Activated CD4-positive, CD25-positive, alpha-beta regulatory T cell treated with anti-CD3 and anti-CD28 coated beads, Interleukin-2, amount 50 U/mL, for 72 hours (primary cell): Measurements from ENCODE around the gene PLCG2.

Source experiments
- DNase-seq: peaks from one replicate; pipeline ENCODE4 v3.0.0; 2021

Gene PLCG2

DNA sequence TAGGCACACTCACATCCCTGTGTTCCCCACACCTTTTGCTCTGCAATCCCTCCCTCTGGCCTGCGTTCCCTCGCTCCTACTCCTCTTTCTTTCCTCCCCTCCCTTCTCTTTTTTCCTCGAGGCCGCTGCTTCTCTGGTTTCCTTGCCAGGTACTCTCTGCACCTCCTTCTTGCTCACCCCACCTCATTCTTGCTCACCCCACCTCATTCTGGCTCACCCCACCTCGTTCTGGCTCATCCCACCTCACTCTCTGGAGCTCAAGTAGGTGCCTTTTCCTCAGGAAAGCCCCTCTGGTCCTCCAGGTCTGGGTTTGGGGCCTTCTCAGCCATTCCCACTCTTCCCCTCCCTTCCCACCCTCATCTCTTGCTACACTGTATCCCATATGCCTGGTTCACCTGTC is 103.5 kb downstream of the PLCG2 start:
- DNase-seq: no peak

- no peak for DNase-seq
Measured at GRCh38 chr16:81883235-81883634, 104.1 kb downstream of the PLCG2 start.

DNA sequence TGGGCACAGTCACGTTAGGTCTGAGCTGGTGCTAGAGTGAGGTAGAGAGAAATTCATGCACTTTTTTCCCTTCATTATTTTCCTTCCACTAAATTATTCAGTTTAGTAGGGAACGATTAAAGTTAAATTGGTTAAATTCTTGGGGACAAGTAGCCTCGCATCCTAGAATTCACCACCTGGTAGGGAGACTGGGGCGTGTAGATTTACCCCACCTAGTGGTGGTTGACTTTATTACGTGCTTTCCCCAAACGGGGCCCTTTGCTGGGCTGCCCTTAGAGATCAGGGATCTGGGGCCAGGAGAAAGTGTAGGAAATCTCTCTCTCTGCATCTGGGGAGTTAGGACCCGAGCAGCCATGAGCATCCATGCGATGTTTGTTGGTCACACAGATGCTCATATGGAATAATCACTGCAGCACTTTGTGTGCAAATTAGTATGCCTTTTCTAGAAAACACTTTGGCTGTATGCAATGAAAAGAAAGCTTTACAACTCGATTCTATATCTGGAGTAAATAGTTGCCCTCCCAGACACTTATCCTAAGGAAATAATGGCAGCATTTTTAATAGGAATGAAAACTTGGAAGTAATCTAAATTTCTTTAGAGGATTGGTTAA is 107.0 kb downstream of the PLCG2 start:
- DNase-seq: no peak

- no peak for DNase-seq
Measured at GRCh38 chr16:81888520-81889394, 109.7 kb downstream of the PLCG2 start.

DNA sequence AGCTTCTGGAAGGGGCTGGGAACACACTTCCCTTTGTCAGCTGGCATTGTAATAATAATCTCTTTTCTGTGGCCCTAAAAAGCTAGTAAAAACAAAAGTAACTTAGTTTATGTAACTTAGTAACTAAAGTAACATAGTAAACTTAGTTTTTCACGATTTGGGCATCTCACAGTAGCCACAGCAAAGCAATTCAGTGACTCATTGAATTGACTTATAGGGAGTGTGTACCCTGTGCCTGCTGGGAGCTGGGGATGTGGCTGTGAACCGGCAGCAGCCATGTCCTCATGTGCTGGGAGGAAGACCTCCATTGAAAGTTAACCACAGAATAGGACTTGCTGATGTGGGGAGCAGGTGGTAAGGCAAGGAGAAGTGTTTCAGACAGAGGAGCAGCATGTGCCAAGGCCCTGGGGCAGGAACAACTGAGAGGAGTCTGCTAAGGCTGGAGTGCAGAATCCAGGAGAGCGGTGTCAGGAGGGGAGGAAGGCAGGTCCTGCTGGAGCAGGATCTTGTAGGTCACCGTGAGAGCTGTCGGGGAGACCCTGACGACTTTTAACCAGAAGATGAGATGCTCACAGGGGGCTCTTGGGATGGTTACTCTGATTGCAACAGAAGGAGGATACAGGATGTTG is 112.8 kb downstream of the PLCG2 start:
- DNase-seq: no peak

GRCh38 chr16:81894592-81894991 is 115.5 kb downstream of the PLCG2 start:
- no peak for DNase-seq

GRCh38 chr16:81896902-81897301 is 117.8 kb downstream of the PLCG2 start:
- no peak for DNase-seq

GRCh38 chr16:81899601-81900000 is 120.5 kb downstream of the PLCG2 start:
- no peak for DNase-seq

DNA sequence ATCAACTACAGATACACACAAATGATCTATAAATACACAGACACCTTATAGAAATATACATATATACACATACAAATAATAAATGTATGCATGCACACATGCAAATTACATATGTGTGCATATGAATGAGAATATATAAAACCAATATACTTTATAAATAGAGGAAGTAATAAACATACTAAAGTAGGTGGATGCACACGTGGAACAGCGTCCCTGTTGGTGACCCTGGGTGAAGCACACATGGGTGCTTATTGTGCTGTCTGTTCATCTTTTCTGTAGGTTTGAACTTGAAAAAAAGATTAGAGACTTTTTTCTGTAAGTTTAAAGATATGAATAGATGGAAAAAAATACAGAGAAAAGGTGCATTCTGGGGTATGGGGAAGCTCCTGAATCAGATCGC is 120.9 kb downstream of the PLCG2 start:
- DNase-seq: no peak

GRCh38 chr16:81900456-81900855 is 121.4 kb downstream of the PLCG2 start:
- no peak for DNase-seq

DNA sequence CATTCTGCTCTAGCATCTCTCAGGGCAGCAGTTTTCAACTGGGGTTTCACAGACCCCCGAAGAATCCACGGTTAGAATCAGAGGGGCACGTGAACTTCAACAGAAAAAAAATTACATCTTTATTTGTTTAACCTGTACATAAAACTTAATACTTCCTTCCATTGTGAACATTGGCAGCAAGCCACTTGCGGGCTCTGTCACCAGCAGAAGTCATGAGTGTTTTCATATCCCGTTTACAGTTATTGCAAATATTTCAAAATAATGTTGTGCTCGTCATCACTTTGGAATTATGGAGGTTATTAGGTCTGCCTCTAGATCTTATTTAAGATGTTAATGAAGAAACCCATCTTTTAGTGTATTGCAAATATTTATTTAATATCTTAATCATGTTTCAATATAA is 122.4 kb downstream of the PLCG2 start:
- DNase-seq: no peak

DNA sequence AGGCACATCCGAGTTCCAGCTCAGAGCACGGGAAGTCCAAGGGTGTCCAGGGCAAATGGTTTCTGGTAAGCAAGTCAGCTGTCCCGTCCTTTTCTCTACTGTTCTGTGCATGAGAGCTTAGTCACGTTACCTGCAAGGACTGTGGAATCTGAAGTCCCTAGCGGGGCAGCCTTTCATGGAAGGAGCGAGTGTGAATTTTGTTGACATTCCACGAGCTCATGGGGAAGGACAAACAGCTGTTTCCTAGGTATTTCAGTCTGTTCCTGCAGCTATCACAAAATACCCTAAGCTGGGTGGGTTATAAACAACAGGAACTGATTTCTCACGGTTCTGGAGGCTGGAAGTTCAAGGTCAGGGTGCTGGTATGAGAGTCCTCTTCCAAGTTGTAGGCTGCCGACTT is 122.9 kb downstream of the PLCG2 start:
- DNase-seq: no peak

DNA sequence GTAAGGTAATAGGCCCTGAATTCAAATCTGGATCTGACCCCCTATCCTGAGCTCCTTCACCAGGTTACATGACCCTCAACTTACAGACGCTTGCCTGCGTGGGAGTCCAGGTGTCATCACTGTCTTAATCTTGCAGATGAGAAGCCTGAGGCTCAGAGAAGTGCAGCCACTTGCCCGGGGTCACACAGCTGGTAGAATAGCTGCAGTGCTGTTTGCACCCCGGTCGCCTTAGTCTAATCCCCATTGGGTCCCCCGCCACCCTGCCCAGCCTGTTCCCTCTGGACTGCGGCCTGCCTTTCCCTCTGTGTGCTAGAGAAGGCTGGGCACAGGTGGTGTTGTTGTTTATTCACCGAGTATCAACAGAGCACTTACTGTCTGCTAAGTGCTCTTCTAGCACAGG is 125.2 kb downstream of the PLCG2 start:
- no peak for DNase-seq

DNA sequence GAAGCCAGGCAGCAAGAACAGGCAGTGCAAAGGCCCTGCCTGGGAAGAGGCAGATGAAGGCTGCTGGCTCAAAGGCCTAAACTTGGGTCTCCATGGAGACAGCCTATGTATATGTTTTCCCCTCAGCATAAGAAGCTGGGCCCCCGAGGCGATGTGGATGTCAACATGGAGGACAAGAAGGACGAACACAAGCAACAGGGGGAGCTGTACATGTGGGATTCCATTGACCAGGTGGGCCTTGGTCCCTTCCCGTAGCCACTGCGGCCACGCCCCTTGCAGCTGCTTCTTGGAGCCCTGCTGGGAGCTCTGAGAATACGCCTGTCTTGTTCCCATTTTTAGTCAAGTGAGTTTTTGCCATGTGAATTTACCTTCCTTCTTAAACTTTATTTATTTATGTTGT is 126.2 kb downstream of the PLCG2 start:
- DNase-seq: no peak

GRCh38 chr16:81907681-81908080 is 128.6 kb downstream of the PLCG2 start:
- no peak for DNase-seq

DNA sequence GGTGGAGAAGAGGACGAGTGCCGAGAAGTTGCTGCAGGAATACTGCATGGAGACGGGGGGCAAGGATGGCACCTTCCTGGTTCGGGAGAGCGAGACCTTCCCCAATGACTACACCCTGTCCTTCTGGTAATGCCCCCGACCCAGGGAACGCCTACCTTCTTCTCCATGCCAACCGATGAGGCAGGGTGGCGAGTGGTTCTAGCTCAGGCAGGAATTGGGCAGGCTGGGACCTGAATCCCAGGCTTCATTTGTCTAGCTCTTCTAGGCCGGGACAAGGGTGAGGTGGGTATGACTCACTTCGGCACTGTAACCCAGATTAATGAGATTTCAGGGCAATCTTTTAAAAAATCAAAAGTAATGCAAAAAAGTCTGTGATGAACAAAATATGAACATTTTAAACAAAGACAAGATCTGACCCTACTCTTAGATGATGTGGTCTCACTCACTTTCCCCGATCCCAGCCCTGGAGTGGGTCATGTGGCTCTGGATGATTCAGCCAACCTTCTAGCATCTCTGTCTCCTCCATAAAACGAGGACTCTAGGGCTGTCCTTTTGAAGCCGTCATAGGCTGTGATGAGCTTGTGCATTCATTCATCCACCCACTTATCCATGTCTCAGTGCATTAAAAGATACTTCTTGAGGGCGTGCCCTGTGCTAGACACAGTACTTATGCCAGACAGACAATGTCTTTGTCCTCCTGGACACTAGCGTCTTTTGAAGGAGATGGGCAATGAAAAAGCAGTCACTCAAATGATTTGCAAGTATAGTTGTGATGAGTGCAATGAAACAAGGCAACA is 129.6 kb downstream of the PLCG2 start:
- DNase-seq: no peak

GRCh38 chr16:81910366-81910885 is 131.3 kb downstream of the PLCG2 start:
- DNase-seq: no peak

DNA sequence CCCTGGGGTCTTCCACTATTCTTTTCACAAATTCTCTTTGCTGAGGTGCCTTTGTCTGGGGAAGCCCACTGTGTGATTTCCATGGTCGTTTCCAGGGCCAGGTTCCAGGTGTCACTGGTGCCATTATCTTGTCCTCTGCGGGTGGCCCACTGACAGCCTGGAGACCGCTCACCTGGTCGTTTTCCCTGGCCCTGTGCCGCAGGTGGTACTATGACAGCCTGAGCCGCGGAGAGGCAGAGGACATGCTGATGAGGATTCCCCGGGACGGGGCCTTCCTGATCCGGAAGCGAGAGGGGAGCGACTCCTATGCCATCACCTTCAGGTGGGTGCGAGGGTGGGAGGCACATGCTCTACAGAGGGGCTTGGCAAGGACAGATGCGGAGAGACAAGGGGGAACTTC is 133.3 kb downstream of the PLCG2 start:
- DNase-seq: no peak

DNA sequence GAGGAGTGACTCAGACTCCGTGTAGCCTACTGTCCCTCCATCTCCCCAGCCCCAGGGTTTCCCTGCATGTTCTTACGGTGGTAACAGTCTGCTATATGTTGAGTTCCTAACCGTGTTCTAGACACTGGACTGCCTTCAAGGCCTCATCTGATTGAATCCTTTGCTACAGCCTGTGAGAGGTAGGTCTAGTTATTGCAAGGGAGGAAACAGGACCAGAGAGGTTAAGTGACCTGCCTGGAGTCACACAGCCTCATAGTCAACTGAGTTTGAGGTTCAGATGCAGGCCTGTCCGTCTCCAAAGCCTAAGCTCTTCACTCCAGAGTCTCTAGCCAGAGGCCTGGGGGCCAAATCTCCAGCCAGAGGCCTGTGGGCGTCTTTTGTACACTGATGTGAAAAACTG is 134.1 kb downstream of the PLCG2 start:
- DNase-seq: no peak

GRCh38 chr16:81917375-81917774 is 138.3 kb downstream of the PLCG2 start:
- DNase-seq: no peak

DNA sequence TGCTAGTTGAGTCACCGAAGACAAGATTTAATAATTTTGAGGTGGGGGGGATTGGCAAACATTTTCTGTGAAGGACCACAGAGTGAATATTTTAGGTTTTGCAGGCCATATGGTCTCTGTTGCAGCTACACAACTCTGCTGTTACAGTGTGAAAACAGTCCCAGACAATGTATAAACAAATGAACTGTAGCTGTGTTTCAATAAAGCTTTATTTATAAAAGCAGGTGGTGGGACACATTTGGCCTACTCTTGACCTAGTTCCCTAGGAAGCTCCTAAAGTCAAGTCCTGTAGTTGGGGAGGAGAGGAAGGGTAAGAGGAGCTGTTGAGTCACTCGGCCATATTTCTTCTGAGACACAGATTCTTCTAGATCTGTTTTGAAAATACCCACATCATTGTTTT is 139.8 kb downstream of the PLCG2 start:
- DNase-seq: no peak

DNA sequence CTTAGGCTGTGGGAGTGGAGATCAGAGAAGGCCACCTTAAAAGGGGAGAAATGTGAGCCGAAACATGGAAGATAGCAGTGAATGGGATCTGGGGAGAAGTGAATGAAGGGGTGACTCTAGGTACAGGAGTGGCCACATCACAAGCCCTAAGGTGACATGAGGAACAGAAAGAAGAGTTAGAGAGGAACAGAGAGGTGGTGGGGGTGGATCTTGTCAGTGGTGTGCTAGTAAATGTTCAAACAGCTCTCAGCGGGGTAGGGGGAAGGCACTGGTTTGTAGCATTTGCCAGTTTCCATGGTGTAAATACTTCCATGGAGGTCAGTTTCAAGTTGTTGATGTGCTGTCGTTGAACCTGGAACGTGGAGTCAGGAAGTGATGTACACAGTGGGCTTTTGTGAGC is 141.4 kb downstream of the PLCG2 start:
- DNase-seq: no peak
